Thyroid gland (tissue), 4 donors: ENCODE data around the gene ATXN7L1.

ENCODE experiments used
- CTCF ChIP-seq, 6 experiments: fragments of 200-600 bp in 3 of 6; fragments of 450-650 bp in 3 of 6; sonication (generic) in 3 of 6; IDR thresholded peaks; one replicate each; pipeline ENCODE4 v1.5.1; 2016 to 2019; ENCODE audit warnings: antibody characterized with exemption in 6 of 6, mild to moderate bottlenecking in 2 of 6, inconsistent platforms in 1 of 6, moderate library complexity in 1 of 6
- POLR2A ChIP-seq, 2 donors: fragments of 450-650 bp; IDR thresholded peaks; one replicate each; pipeline ENCODE4 v1.6.1; 2017; ENCODE audit warnings: antibody characterized with exemption in 2 of 2, mild to moderate bottlenecking in 2 of 2, moderate library complexity in 1 of 2

- no peak for TF ChIP-seq CTCF (IDR thresholded peaks at IDR 0.05)
- no peak for TF ChIP-seq POLR2A (IDR thresholded peaks at IDR 0.05)
Observed at GRCh38 chr7:105786520-105787470, 89.6 kb downstream of the ATXN7L1 start.
